GM19395 (cell line): Measurements from ENCODE around the gene ARHGAP5.

Experiments
- ATAC-seq: cut with Tn5 transposase; IDR thresholded peaks from one replicate; pipeline ENCODE4 v1.9.1; 2021; ENCODE audit warnings: mild to moderate bottlenecking, moderate library complexity; ENCODE audit not compliant: unreplicated experiment

The ARHGAP5 gene

GRCh38 chr14:32205554-32205953 lies 128.4 kb downstream of the ARHGAP5 start:
- no peak for ATAC-seq

GRCh38 chr14:32205984-32206383 lies 128.9 kb downstream of the ARHGAP5 start:
- no peak for ATAC-seq

DNA sequence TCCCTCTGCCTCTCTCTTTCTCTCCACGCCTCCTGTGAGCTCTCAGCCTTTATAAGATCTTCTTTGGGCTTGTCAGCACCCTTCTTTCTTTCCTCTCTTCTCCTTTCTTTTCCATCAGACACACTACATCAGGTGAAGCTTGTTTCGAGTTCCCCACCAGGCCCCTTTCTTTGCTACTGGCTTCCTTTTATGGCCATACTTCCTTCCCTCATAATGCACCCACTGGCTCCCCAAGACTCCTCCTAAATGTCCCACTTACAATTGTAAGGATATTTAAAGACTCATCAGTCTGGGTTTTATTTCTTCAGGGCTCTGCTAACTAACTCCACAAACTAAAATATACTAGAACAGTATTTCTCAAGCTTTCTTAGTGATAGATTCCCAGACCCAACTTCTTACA lies 129.4 kb downstream of the ARHGAP5 start:
- ATAC-seq, result no peak

- ATAC-seq, result no peak
Measured at GRCh38 chr14:32208490-32208889, 131.4 kb downstream of the ARHGAP5 start.
